ENCODE measurements around the gene CAP2.
"Not testable (repeated sequence)": the region's sequence is repeated elsewhere in the genome, so short reads cannot be mapped to it uniquely, and the experiment has no call there.

Gene CAP2

DNA sequence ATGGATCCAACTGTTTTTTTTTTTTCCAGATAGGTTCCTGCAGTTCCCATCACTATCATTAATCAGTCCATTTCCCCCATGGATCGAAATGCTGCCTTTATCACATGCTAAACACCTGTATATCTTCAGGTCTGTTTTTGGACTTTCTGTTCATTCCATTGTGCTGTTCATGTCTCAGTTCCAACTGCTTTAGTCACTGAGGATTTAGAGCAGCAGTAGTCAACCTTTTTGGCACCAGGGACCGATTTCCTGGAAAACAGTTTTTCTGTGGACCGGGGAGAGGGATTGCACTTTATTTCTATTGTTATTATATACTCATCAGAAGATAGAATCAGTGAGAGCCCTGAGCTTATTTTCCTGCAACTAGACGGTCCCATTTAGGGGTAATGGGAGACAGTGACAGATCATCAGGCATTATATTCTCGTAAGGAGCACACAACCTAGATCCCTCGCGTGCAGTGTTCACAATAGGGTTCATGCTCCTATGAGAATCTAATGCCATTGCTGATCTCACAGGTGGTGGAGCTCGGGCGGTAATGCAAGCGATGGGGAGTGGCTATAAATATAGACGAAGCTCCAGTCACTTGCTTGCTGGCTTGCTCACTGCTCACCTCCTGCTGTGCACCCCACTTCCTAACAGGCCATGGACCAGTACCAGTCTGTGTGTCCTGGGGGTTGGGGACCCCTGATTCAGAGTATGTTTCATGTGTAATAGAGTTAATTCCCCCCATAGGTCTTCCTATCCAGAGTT, 46.0 kb downstream of the CAP2 start:
- DNase-seq (ENCODE audit: low read depth in 1 of 2, low spot score in 1 of 2): no peak

- not testable (repeated sequence) for DNase-seq (ENCODE audit: low read depth in 1 of 2, low spot score in 1 of 2)
These were observed 47.4 kb downstream of the CAP2 start for GRCh38 chr6:17440811-17441210.

DNA sequence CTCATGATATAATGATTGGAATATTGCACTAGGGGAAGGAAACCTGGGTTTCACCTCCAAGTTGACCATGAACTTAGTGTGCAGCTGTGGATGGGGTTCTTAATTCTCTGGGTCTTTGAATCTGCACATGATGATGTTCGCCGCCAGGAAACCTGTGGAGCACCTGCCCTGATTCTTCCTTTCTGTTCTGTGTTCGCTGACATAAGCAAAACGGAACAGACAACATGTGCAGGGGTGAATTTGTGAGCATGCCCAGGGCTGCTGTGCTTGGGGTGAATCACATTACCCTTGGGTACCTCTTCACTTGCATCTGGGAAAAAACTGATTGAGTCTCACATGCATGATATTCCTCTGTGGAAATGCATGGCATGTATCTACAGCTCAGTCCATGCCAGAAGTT, 48.8 kb downstream of the CAP2 start:
- DNase-seq (ENCODE audit: low read depth in 1 of 2, low spot score in 1 of 2): no peak

GRCh38 chr6:17446713-17447112, 53.3 kb downstream of the CAP2 start:
- no peak for DNase-seq (ENCODE audit: low read depth in 1 of 2, low spot score in 1 of 2)

GRCh38 chr6:17448165-17448564, 54.8 kb downstream of the CAP2 start:
- no peak for DNase-seq (ENCODE audit: low read depth in 1 of 2, low spot score in 1 of 2)

GRCh38 chr6:17450397-17450796, 57.0 kb downstream of the CAP2 start:
- DNase-seq (ENCODE audit: low read depth in 1 of 2, low spot score in 1 of 2): no peak

- DNase-seq (ENCODE audit: low read depth in 1 of 2, low spot score in 1 of 2): no peak
These were observed 57.4 kb downstream of the CAP2 start for GRCh38 chr6:17450832-17451231.

DNA sequence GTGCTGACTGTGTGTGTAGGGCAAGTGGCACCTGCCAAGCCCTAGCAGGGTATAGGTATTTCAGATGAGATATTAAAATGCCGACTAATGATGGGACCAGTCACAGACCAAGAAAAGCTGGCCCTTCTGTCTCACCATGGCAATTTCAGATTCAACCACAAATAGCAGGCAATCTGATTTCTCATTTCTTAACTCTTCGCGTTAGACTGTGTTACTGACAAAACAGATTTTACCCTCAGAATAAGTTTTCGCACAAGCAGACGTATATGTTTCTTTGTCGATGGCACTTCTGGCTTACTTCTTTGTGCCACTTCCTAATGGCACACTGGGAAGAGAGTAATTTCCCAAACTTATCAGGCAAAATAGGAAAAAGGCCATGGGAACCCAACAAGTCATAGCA, 58.7 kb downstream of the CAP2 start:
- DNase-seq (ENCODE audit: low read depth in 1 of 2, low spot score in 1 of 2): no peak

- DNase-seq (ENCODE audit: low read depth in 1 of 2, low spot score in 1 of 2): no peak
These were observed 61.1 kb downstream of the CAP2 start for GRCh38 chr6:17454316-17455005.

GRCh38 chr6:17455919-17456318, 62.5 kb downstream of the CAP2 start:
- DNase-seq (ENCODE audit: low read depth in 1 of 2, low spot score in 1 of 2): no peak

DNA sequence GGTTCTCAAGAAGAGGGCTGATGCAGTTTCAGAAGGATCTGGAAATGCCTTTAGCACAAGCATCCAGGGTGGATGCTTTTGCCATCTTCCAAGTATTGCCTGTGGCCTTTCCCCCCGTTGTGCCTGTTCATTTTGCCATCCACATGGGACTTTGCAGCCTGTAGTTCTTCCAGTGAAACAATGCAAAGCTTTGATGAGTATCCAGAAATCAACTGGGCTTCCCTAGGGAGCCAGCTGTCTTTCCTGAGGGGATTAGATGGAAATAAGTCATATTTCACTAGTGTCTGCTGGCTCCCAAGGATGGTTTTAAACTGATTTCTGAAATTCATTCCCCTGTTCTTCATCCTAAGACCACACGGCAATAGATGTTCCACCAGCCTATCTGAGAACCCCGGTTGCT, 63.3 kb downstream of the CAP2 start:
- no peak for DNase-seq (ENCODE audit: low read depth in 1 of 2, low spot score in 1 of 2)

GRCh38 chr6:17457405-17457804, 64.0 kb downstream of the CAP2 start:
- DNase-seq (ENCODE audit: low read depth in 1 of 2, low spot score in 1 of 2): no peak

DNA sequence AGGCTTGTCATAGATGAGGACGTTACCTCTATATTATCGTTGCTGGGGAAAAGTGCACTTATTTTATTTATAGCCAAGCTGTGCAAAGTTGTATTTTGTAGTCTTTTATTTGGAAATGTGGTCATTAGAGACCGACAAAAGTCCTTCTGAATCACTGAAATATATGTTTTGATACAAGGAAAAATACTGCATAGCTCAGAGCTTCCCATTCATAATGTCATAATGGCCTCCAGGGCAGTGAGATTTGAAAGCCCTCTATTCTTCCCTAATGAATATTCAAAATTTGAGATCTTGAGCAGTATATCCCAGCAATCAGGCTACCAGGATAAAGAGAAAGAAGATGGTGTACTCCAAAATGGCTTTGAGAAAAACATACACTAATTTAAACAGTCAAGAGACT, 64.6 kb downstream of the CAP2 start:
- DNase-seq (ENCODE audit: low read depth in 1 of 2, low spot score in 1 of 2): no peak

GRCh38 chr6:17458966-17459365, 65.6 kb downstream of the CAP2 start:
- no peak for DNase-seq (ENCODE audit: low read depth in 1 of 2, low spot score in 1 of 2)

- no peak for DNase-seq (ENCODE audit: low read depth in 1 of 2, low spot score in 1 of 2)
These were observed 67.5 kb downstream of the CAP2 start for GRCh38 chr6:17460862-17461261.

GRCh38 chr6:17466147-17466546, 72.8 kb downstream of the CAP2 start:
- DNase-seq (ENCODE audit: low read depth in 1 of 2, low spot score in 1 of 2): no peak

DNA sequence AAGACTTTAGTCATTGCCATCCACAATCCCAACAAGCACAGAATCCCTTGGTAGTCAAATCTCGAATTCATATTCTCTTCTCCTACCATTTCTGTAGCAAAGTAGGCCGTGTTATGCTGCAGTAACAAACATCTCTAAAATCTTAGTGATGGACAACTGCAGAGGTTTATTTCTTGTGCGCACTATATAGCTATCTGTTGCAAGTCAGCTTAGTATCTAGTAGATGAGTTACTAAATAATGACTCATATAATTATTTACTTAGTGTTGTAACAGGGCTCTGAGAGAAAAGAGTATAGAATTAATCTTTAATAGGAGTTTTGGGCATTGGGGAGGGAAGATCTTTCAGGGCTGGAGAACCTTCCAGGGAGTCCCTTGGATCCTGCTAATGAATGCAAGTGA, 73.3 kb downstream of the CAP2 start:
- no peak for DNase-seq (ENCODE audit: low read depth in 1 of 2, low spot score in 1 of 2)

DNA sequence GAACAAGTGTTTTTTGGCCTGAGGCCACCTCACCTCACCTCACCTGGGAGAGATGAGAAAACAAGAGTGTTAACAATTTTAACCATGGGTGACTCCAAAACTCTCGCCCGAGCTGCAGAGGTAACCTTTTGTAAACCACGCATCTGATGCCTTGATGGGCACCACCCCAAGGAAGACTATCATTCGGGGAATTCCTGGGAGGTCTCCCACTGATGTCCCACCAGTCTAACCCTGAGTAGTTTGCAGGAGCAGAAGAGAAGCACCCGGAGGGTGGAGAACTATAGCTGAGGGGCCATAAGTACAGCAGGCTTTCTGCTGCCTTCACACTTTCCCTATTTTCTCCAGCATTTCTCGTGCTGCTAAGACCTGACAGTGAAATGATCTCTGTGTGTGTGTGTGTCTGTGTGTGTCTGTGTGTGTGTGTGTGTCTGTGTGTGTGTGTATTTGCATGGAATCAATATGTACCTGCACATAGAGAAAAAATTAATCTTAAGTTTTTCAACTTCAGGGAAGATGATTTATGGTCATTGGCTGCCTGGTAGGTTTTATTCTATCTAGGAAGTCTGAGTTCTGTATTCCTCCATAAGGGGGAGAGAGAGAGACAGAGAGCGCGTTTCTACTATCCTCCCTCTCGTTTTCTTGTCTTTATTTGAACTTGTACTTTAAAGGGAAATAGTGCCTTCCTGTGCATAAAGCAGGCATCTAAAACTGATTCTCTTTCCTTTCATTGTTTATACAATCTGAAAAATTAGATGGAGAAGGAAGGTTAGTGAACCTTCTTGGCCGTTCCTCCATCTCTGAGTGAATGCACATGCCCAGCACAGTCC, 75.8 kb downstream of the CAP2 start:
- DNase-seq (ENCODE audit: low read depth in 1 of 2, low spot score in 1 of 2): no peak

DNA sequence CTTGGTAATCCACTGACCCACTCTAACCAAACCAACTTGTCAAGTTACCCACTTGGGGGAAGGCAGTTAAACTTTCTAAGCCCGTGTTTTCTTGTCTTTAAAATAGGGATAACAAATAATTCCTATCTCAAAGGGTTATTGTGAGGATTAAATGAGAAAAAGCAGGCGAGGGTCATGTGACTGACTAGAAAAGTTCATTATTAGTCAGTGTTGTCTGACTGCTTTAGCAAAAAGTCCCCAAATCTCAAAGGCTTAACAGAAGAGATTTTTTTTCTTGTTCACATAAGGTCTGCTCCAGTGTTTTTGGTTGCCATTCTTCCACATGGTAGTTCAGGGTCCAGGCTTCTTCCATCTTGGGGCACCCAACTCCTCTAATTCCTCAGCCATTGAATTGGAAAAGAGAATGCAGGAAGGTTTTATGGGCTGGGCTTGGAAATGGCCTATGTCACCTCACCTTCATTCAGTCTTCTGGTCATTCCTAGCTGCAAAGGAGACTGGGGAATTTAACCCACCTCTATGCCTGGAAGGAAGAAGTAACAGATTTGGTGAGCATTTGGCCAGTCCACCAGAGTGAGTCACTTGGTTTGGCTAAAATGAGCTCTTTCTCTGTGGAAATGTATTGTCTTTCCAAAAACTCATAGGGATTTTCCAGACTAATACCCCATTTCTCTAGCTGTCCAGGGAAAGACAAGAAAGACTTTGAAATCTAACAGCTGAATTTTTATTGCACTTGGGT, 77.0 kb downstream of the CAP2 start:
- no peak for DNase-seq (ENCODE audit: low read depth in 1 of 2, low spot score in 1 of 2)

DNA sequence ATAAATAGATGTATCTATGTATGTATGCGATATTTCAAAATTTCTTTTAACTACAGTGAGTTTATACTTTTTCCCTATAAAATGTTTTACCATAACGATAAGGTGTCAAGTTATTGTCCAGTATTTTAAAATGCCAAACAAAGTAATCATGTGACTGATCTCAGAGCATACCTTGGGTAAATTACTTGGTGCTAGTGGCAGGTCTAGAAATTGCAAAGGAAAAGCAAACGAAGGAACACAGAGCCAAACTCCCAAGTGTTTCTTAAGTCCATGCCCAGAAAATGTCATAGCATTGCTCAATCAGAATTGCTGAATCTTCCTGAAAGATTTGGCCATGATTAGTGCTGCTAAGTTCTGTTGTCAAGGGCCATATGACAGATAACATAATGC, 77.5 kb downstream of the CAP2 start:
- no peak for DNase-seq (ENCODE audit: low read depth in 1 of 2, low spot score in 1 of 2)

DNA sequence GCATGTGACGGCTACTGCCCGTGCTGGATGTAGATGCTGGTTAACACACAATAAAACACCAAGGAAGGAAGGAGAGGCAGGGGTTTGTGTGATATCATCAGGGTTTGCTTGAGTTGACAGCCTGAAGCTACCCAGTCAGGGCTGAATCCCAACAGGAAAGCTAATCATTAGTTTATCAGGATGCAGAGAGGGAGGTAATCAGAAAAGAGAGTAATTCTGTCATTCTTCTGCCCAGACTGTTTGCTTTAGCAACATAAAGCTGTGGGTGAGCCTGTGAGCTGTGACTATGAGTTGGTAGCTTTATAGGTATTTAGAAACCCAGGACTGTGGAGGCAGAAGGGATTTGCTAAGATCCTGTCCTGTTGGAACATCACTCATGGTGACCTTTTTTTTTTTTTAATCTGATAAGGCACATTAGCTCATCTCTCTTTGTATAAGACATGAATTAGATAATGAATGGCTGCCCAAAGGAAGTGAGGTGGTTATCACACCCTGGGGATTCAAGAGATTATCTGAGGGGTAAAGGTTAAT, 79.3 kb downstream of the CAP2 start:
- no peak for DNase-seq (ENCODE audit: low read depth in 1 of 2, low spot score in 1 of 2)

Data from stimulated activated CD4-positive, alpha-beta T cell treated with anti-CD3 and anti-CD28 coated beads, Interleukin-15, amount 100 ng/mL, for 1 hour (primary cell).